Naive thymus-derived CD4-positive, alpha-beta T cell (primary cell): ENCODE measurements around the gene BMP6. TPM values are rescaled to one million over a fixed set of nuclear protein-coding genes. Genes with fewer than 3 reads are reported as not detected.

ENCODE experiments used
- ATAC-seq: fragments of 150-1000 bp; cut with Tn5 transposase; 2 replicates; pipeline ENCODE4 v1.10.0; 2021; ENCODE audit warnings: mild to moderate bottlenecking, moderate library complexity
- CTCF ChIA-PET: fragments of 350-600 bp; sonication (Branson Sonifier 250); formaldehyde crosslinking; loops from one replicate; lab custom pipeline; 2021; ENCODE audit warnings: antibody characterized with exemption; lab: Charles Lee
- POLR2A ChIA-PET: fragments of 350-600 bp; sonication (Branson Sonifier 250); formaldehyde crosslinking; loops from one replicate; lab custom pipeline; 2021; ENCODE audit warnings: antibody characterized with exemption, inconsistent platforms; lab: Charles Lee
- DNase-seq, 9 donors: peaks; one replicate each; pipeline versions ENCODE4 v3.0.0 to v3.0.0-alpha.2; 2020 to 2022; ENCODE audit warnings: mixed read lengths in 1 of 9
- H3K27ac ChIP-seq: one replicate; pipeline ENCODE4 v1.7.0; 2013; ENCODE audit warnings: mild to moderate bottlenecking, low read depth, low read length, moderate library complexity
- H3K27me3 ChIP-seq, 2 donors: one replicate each; pipeline ENCODE4 v1.7.0; 2013; ENCODE audit warnings: low read length in 2 of 2, mild to moderate bottlenecking in 2 of 2, moderate library complexity in 2 of 2; ENCODE audit not compliant: control insufficient read depth in 2 of 2, insufficient read depth in 2 of 2
- H3K36me3 ChIP-seq, 3 experiments: 1 replicate in 2 of 3; 2 replicates in 1 of 3; pipeline ENCODE4 v1.7.0; 2013; ENCODE audit warnings: low read length in 3 of 3, mild to moderate bottlenecking in 3 of 3, moderate library complexity in 1 of 3; ENCODE audit not compliant: insufficient read depth in 3 of 3, control insufficient read depth in 2 of 3
- H3K4me1 ChIP-seq, 2 donors: one replicate each; pipeline ENCODE4 v1.7.0; 2013; ENCODE audit warnings: low read length in 2 of 2, mild to moderate bottlenecking in 2 of 2, moderate library complexity in 1 of 2; ENCODE audit not compliant: control insufficient read depth in 2 of 2, insufficient read depth in 2 of 2
- H3K4me3 ChIP-seq: 2 replicates; pipeline ENCODE4 v1.7.0; 2013; ENCODE audit warnings: mild to moderate bottlenecking, low read length
- H3K9me3 ChIP-seq, 3 experiments: 1 replicate in 2 of 3; 2 replicates in 1 of 3; pipeline ENCODE4 v1.7.0; 2013; ENCODE audit warnings: low read length in 3 of 3; ENCODE audit not compliant: control insufficient read depth in 2 of 3
- H3K27ac Mint-ChIP-seq, 9 donors: one replicate each; pipeline ENCODE4 v1.8.0; 2020 to 2022; ENCODE audit warnings: mixed read lengths in 9 of 9, mild to moderate bottlenecking in 8 of 9, moderate library complexity in 5 of 9, inconsistent platforms in 2 of 9
- H3K27me3 Mint-ChIP-seq, 5 donors: one replicate each; pipeline ENCODE4 v1.8.0; 2021 to 2022; ENCODE audit warnings: mixed read lengths in 5 of 5, mild to moderate bottlenecking in 1 of 5
- H3K36me3 Mint-ChIP-seq, 5 donors: one replicate each; pipeline ENCODE4 v1.8.0; 2020 to 2022; ENCODE audit warnings: mixed read lengths in 5 of 5, mild to moderate bottlenecking in 3 of 5, inconsistent platforms in 1 of 5
- H3K4me1 Mint-ChIP-seq, 7 donors: one replicate each; pipeline ENCODE4 v1.8.0; 2020 to 2022; ENCODE audit warnings: mixed read lengths in 7 of 7, mild to moderate bottlenecking in 3 of 7, inconsistent platforms in 1 of 7
- H3K4me3 Mint-ChIP-seq, 10 donors: one replicate each; pipeline ENCODE4 v1.8.0; 2020 to 2022; ENCODE audit warnings: mild to moderate bottlenecking in 10 of 10, mixed read lengths in 10 of 10, moderate library complexity in 6 of 10, inconsistent platforms in 2 of 10
- H3K9me3 Mint-ChIP-seq, 11 donors: one replicate each; pipeline ENCODE4 v1.8.0; 2020 to 2022; ENCODE audit warnings: mixed read lengths in 11 of 11, mild to moderate bottlenecking in 4 of 11, inconsistent platforms in 1 of 11, moderate library complexity in 1 of 11
- intact Hi-C, 2 donors: fragments of 100-400 bp; cut with micrococcal nuclease; formaldehyde crosslinking; loops; one replicate each; pipeline ENCODE4 v1.15.1; 2023
- polyA plus RNA-seq, 2 donors: library from polyadenylated mRNA; unstranded; fragments of 300-500 nt; fragmentation: Illumina TruSeq; gene quantifications; one replicate each; pipeline ENCODE4 v1.2.3, GENCODE V29; 2021
- total RNA-seq, 6 experiments: library from RNA in 5 of 6; stranded (reverse) in 5 of 6; gene quantifications; 1 replicate in 5 of 6; 2 replicates in 1 of 6; pipeline ENCODE4 v1.2.3 and lab custom pipeline; 2021 to 2026

BMP6 gene
- total and polyA plus RNA-seq, 7 experiments from 2014 or later: 0.07 to 0.56 (median 0.37) TPM; not detected in 4

DNA sequence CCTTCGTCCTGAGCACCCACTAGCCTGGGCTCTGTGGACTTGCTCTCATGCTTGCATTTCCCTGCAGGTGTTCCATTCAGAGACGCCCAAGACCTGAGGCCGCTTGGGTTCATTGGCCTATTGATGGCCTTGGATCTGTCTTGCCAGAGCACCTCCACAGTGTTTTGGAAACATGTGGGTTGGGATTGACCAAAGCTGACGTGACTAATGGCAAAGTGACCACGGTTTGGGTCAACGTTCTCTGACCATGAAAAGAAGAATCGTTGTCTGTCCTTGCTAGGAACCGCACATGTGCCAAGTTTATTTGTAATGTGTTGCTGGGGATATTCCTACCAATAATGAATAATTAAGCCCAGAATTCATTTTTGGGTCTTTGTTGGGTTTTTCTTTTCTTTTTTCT lies 29.8 kb upstream of the BMP6 start:
- Histone ChIP-seq H3K27ac (no peak overlapping the region), H3K36me3 (no peaks in the 10 kb centered on the region), H3K4me3 (no peak overlapping the region), H3K9me3 (no peaks in the 10 kb centered on the region), H3K27me3 (no peaks in the 10 kb centered on the region), H3K4me1 (no peaks in the 10 kb centered on the region)
- DNase-seq: no peak
- Mint-ChIP-seq H3K4me1 (peaks cover 0 to 11% (median 0%) of the 10 kb centered on the region in 7 donors), H3K27ac (no peak overlapping the region), H3K27me3 (peaks cover 0 to 42% (median 17%) of the 10 kb centered on the region in 5 donors), H3K4me3 (no peak overlapping the region), H3K36me3 (no peaks in the 10 kb centered on the region), H3K9me3 (peaks cover 0 to 2% (median 0%) of the 10 kb centered on the region in 11 donors)
- POLR2A ChIA-PET: no interaction called here
- ATAC-seq: no peak
- CTCF ChIA-PET: no interaction called here
- intact Hi-C loops: no loop called here

- no peaks in the 10 kb centered on the region for H3K4me1 ChIP-seq
Measured at GRCh38 chr6:7697432-7697819, 28.5 kb upstream of the BMP6 start.

DNA sequence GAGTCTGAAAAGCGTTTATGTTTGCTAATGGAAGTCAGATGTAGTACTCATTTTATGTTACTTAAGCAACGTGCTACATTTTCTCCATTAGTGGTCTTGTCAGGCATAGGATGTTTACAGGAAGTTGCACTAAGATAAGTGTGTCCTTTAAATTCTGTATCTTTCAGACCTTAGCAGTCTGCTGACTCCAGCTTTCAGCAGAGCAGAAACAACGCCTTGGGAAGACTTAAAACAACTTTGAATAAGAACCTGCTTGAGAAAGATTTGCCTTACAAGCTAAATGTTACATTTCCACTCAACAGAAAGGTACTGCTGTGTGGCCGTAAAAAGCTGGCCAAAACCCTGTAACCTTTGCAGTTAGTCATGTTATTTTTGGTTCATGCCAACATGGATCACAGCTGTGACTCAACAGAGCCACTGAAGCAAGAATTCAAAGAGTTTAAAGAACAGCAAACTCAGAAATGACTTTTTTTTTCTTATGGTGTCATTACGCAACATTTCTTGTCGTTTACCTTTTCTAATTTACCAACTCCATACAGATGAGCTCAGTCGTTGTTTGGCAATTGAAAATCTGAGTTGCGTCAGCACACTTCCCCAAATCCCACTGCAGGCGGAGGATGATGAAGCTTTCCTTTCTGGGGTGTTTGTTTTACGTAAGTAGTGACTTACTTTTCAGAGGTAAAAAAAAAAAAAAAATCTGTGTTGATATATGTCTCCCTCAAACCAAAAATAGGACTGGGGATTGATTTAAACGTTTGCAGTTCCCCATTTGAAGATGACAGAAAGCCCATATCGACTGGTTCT lies 27.9 kb upstream of the BMP6 start:
- intact Hi-C loops: no loop called here
- peaks cover 2 to 30% (median 12%) of the 10 kb centered on the region in 5 donors for H3K27me3 Mint-ChIP-seq
- no peaks in the 10 kb centered on the region for H3K9me3 ChIP-seq
- ATAC-seq (peak; percentile 79), DNase-seq (no peak)
- H3K4me1 ChIP-seq: no peaks in the 10 kb centered on the region
- H3K27ac Mint-ChIP-seq: peak overlapping the region in 1 of 9 donors; percentile 56
- H3K27me3 ChIP-seq: no peaks in the 10 kb centered on the region
- no peak overlapping the region for H3K4me3 ChIP-seq
- no peaks in the 10 kb centered on the region for H3K36me3 Mint-ChIP-seq
- peaks cover 0 to 2% (median 0%) of the 10 kb centered on the region in 11 donors for H3K9me3 Mint-ChIP-seq
- ChIA-PET CTCF (no interaction called here), POLR2A (no interaction called here)
- peak overlapping the region in 1 of 10 donors; percentile 61 for H3K4me3 Mint-ChIP-seq
- peaks cover 0 to 11% (median 0%) of the 10 kb centered on the region in 7 donors for H3K4me1 Mint-ChIP-seq
- H3K27ac ChIP-seq: no peak overlapping the region
- H3K36me3 ChIP-seq: no peaks in the 10 kb centered on the region

More at GRCh38 chr6:7697432-7697819, 28.5 kb upstream of the BMP6 start:
- ChIA-PET CTCF (no interaction called here), POLR2A (no interaction called here)
- DNase-seq (no peak), ATAC-seq (no peak)
- peaks cover 0 to 2% (median 0%) of the 10 kb centered on the region in 11 donors for H3K9me3 Mint-ChIP-seq
- H3K36me3 ChIP-seq: no peaks in the 10 kb centered on the region
- no peaks in the 10 kb centered on the region for H3K9me3 ChIP-seq
- no peak overlapping the region for H3K4me3 ChIP-seq
- H3K27me3 Mint-ChIP-seq: peaks cover 2 to 32% (median 14%) of the 10 kb centered on the region in 5 donors
- no peak overlapping the region for H3K4me3 Mint-ChIP-seq
- H3K4me1 Mint-ChIP-seq: peaks cover 0 to 11% (median 0%) of the 10 kb centered on the region in 7 donors
- peak overlapping the region in 1 of 9 donors; percentile 56 for H3K27ac Mint-ChIP-seq
- H3K27ac ChIP-seq: no peak overlapping the region
- intact Hi-C loops: no loop called here
- H3K36me3 Mint-ChIP-seq: no peaks in the 10 kb centered on the region
- no peaks in the 10 kb centered on the region for H3K27me3 ChIP-seq

GRCh38 chr6:7701212-7701834 lies 24.6 kb upstream of the BMP6 start:
- Mint-ChIP-seq H3K4me1 (peaks cover 0 to 11% (median 0%) of the 10 kb centered on the region in 7 donors), H3K36me3 (no peaks in the 10 kb centered on the region), H3K27me3 (peaks cover 2 to 20% (median 12%) of the 10 kb centered on the region in 5 donors), H3K4me3 (no peak overlapping the region), H3K9me3 (peaks cover 0 to 2% (median 0%) of the 10 kb centered on the region in 11 donors), H3K27ac (no peak overlapping the region)
- intact Hi-C loops: no loop called here
- DNase-seq: no peak
- no peak overlapping the region for H3K27ac ChIP-seq
- H3K27me3 ChIP-seq: no peaks in the 10 kb centered on the region
- peak; percentile 39 for ATAC-seq
- CTCF ChIA-PET: no interaction called here
- POLR2A ChIA-PET: no interaction called here
- H3K9me3 ChIP-seq: no peaks in the 10 kb centered on the region
- no peaks in the 10 kb centered on the region for H3K4me1 ChIP-seq
- H3K36me3 ChIP-seq: no peaks in the 10 kb centered on the region
- no peak overlapping the region for H3K4me3 ChIP-seq

DNA sequence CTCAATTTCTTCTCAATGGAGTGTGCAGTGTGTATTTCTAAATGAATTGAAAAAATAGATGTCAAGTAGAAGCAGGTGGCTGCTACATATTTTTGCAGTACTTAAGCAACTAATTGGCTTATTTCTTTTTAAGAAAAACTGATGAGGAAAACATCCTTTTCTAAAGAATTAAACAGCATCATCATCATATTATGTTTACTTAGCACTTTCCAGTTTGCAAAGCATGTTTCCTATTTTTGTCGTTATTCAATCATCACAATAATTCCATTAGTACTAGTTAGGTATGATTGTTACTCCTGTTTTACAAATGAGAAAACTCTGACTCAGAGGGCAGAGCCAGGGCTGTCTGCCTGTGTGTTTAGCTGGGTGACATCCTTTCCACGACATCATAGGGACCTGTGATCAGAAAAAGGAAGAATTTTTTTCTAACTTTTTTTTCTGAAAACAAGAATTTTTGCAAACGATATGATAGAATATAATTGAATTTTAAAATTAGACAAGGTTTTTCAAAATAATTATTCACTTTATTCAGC lies 22.7 kb upstream of the BMP6 start:
- DNase-seq (no peak), ATAC-seq (no peak)
- H3K9me3 Mint-ChIP-seq: no peaks in the 10 kb centered on the region
- intact Hi-C loops: no loop called here
- H3K4me3 Mint-ChIP-seq: no peak overlapping the region
- no peaks in the 10 kb centered on the region for H3K36me3 Mint-ChIP-seq
- H3K36me3 ChIP-seq: no peaks in the 10 kb centered on the region
- ChIA-PET POLR2A (no interaction called here), CTCF (no interaction called here)
- no peaks in the 10 kb centered on the region for H3K9me3 ChIP-seq
- H3K27ac ChIP-seq: no peak overlapping the region
- peaks cover 0 to 3% (median 0%) of the 10 kb centered on the region in 7 donors for H3K4me1 Mint-ChIP-seq
- no peak overlapping the region for H3K27ac Mint-ChIP-seq
- peaks cover under 1 to 9% (median 3%) of the 10 kb centered on the region in 5 donors for H3K27me3 Mint-ChIP-seq
- H3K4me1 ChIP-seq: no peaks in the 10 kb centered on the region
- H3K27me3 ChIP-seq: no peaks in the 10 kb centered on the region
- H3K4me3 ChIP-seq: no peak overlapping the region

GRCh38 chr6:7705483-7705882 lies 20.4 kb upstream of the BMP6 start:
- Mint-ChIP-seq H3K9me3 (no peaks in the 10 kb centered on the region), H3K36me3 (no peaks in the 10 kb centered on the region), H3K27me3 (peaks cover 0 to 9% (median 6%) of the 10 kb centered on the region in 5 donors), H3K4me1 (no peaks in the 10 kb centered on the region), H3K4me3 (no peak overlapping the region), H3K27ac (no peak overlapping the region)
- Histone ChIP-seq H3K4me3 (no peak overlapping the region), H3K36me3 (no peaks in the 10 kb centered on the region), H3K27me3 (no peaks in the 10 kb centered on the region), H3K27ac (no peak overlapping the region), H3K4me1 (no peaks in the 10 kb centered on the region), H3K9me3 (no peaks in the 10 kb centered on the region)
- intact Hi-C loops: no loop called here
- DNase-seq: no peak
- ChIA-PET POLR2A (no interaction called here), CTCF (no interaction called here)
- no peak for ATAC-seq
